Heart left ventricle (tissue), 16 donors: ENCODE data around the gene HSPA1B. TPM values are rescaled to one million over a fixed set of nuclear protein-coding genes. Genes with fewer than 3 reads are reported as not detected.
"Not testable (repeated sequence)": the region's sequence is repeated elsewhere in the genome, so short reads cannot be mapped to it uniquely, and the experiment has no call there.

ENCODE experiments used
- ATAC-seq, 4 donors: fragments of 200-7000 bp; cut with Tn5 transposase; one replicate each; pipeline ENCODE4 v1.9.1; 2020 to 2022; ENCODE audit warnings: moderate library complexity in 4 of 4, mild to moderate bottlenecking in 3 of 4, moderate number of reproducible peaks in 1 of 4
- DNase-seq, 5 donors: peaks; one replicate each; pipeline ENCODE4 v3.0.0-alpha.2; 2020
- H3K27ac ChIP-seq, 12 donors: fragments of 200-600 bp; sonication (generic) in 4 of 12; one replicate each; pipeline versions ENCODE4 v1.5.0 to v1.8.0; 2016 to 2022; ENCODE audit warnings: mild to moderate bottlenecking in 2 of 12
- H3K27me3 ChIP-seq, 9 donors: fragments of 200-600 bp; sonication (generic) in 2 of 9; one replicate each; pipeline versions ENCODE4 v1.5.1 to v1.8.0; 2016 to 2022; ENCODE audit warnings: mild to moderate bottlenecking in 3 of 9
- H3K36me3 ChIP-seq, 9 donors: fragments of 200-600 bp; sonication (generic) in 2 of 9; one replicate each; pipeline versions ENCODE4 v1.5.0 to v1.8.0; 2018 to 2022; ENCODE audit warnings: mild to moderate bottlenecking in 2 of 9
- H3K4me1 ChIP-seq, 12 donors: fragments of 200-600 bp; sonication (generic) in 4 of 12; one replicate each; pipeline versions ENCODE4 v1.5.0 to v1.8.0; 2016 to 2022; ENCODE audit warnings: mild to moderate bottlenecking in 3 of 12
- H3K4me3 ChIP-seq, 12 donors: fragments of 200-600 bp; sonication (generic) in 4 of 12; one replicate each; pipeline versions ENCODE4 v1.5.0 to v1.8.0; 2017 to 2022; ENCODE audit warnings: mild to moderate bottlenecking in 9 of 12, moderate library complexity in 4 of 12
- H3K9me3 ChIP-seq, 12 donors: fragments of 200-600 bp; sonication (generic) in 4 of 12; one replicate each; pipeline versions ENCODE4 v1.5.0 to v1.8.0; 2016 to 2022; ENCODE audit warnings: mild to moderate bottlenecking in 1 of 12
- CTCF ChIP-seq, 12 donors: fragments of 200-600 bp; sonication (generic) in 4 of 12; IDR thresholded peaks; one replicate each; pipeline versions ENCODE4 v1.5.0 to v1.8.0; 2018 to 2022; ENCODE audit warnings: antibody characterized with exemption in 12 of 12, mild to moderate bottlenecking in 5 of 12
- POLR2A ChIP-seq, 2 donors: fragments of 450-650 bp; IDR thresholded peaks; one replicate each; pipeline ENCODE4 v1.6.1; 2017; ENCODE audit warnings: antibody characterized with exemption in 2 of 2, mild to moderate bottlenecking in 2 of 2, moderate library complexity in 2 of 2
- WGBS, 4 donors: extraction: QIAGEN DNeasy Blood & Tissue Kit in 2 of 4; methylation state at CpG; one replicate each; pipeline versions ENCODE4 v1.1.5 to v1.1.7; 2013 to 2018; 5-methylcytosine and 5-hydroxymethylcytosine counted together
- intact Hi-C, 10 donors: fragments of 100-400 bp; cut with DNase I; formaldehyde crosslinking; loops; one replicate each; pipeline versions ENCODE4 v1.11.1 to v1.14.2; 2022
- polyA plus RNA-seq, 2 donors: library from polyadenylated mRNA; stranded (reverse); fragments of 200-250 nt; gene quantifications; one replicate each; pipeline ENCODE4 v1.2.3, GENCODE V29; 2013
- total RNA-seq, 9 donors: library from RNA; depleted of rRNA in 2 of 9; stranded (reverse); fragments of >200 nt in 2 of 9; fragmentation: NEBNext Ultra II Directional in 3 of 9; extraction: Animal tissue kit (Norgen Biotek cat#: 25700) in 3 of 9; gene quantifications; one replicate each; pipeline versions ENCODE4 v1.1.0 to v1.2.4, GENCODE V29; 2016 to 2023
- donor health status: ischemic (EF 13 %, LVEDD 7.1; RV severe dilation, severe dysfunction).
- donor health status: healthy with polysubstance abuse.
- donor health status: DM: no; HTN: yes; CAD: no.
- donor health status: DM: no; HTN: no; CAD: no.
- donor health status: ischemic (EF 25% LVEDD 6.9; RV normal size, moderate dysfunction).
- donor health status: ischemic (EF 25% LVEDD 5.7; RV mildly dilated, moderate dysfunction).
- donor health status: healthy.
- donor health status: DM: yes; HTN: yes; CAD: no.
- donor health status: ischemic (EF 35%, LVEDD 5.7; RV mildly dilated, moderate dysfunction).
- donor health status: nonischemic (EF 11% LVEDD 7.7; RV severe dilation, severe dysfunction).
- donor health status: DM: yes; HTN: yes; CAD: no.
- donor health status: PGD.
- donor health status: ischemic (EF 29% LVEDD 5.4; RV normal size, mild dysfunction).
- donor health status: nonischemic (EF 23%, LVEDD 6.1; RV moderate dilation, normal function).

Gene HSPA1B
- total and polyA plus RNA-seq, 11 donors: 35.2 to 306 (median 146) TPM

GRCh38 chr6:31851485-31851832 lies 23.9 kb downstream of the HSPA1B start:
- Histone ChIP-seq H3K36me3 (peaks cover 0 to 6% (median 0%) of the 10 kb centered on the region in 9 donors), H3K9me3 (no peaks in the 10 kb centered on the region), H3K27me3 (no peaks in the 10 kb centered on the region), H3K27ac (no peak overlapping the region), H3K4me3 (no peak overlapping the region), H3K4me1 (no peaks in the 10 kb centered on the region)
- TF ChIP-seq POLR2A (IDR thresholded peaks at IDR 0.05) (no peak), CTCF (IDR thresholded peaks at IDR 0.05) (no peak)
- 81 to 87% (median 85%) methylated on average over 2 of the region's 2 CpGs for WGBS, 4 donors
- intact Hi-C loops: no loop called here
- no peak for DNase-seq
- no peak for ATAC-seq

- H3K27me3 ChIP-seq, H3K27ac ChIP-seq, intact Hi-C loops, H3K4me3 ChIP-seq, ATAC-seq, H3K9me3 ChIP-seq, DNase-seq, H3K4me1 ChIP-seq: not testable (repeated sequence)
- 78 to 91% (median 89%) methylated on average over 14 to 35 of the region's 35 CpGs for WGBS, 4 donors
- peaks cover 0 to 13% (median 3%) of the 10 kb centered on the region in 9 donors for H3K36me3 ChIP-seq
These were observed 24.6 kb downstream of the HSPA1B start for GRCh38 chr6:31851980-31852718.

GRCh38 chr6:31857774-31858173 lies 30.2 kb downstream of the HSPA1B start:
- DNase-seq, H3K27me3 ChIP-seq, H3K9me3 ChIP-seq, intact Hi-C loops, ATAC-seq, H3K27ac ChIP-seq, H3K4me3 ChIP-seq: not testable (repeated sequence)
- H3K36me3 ChIP-seq: peaks cover 0 to 54% (median 41%) of the 10 kb centered on the region in 9 donors
- 84 to 97% (median 93%) methylated on average over 8 of the region's 8 CpGs for WGBS, 4 donors
- peaks cover 0 to 12% (median 8%) of the 10 kb centered on the region in 12 donors for H3K4me1 ChIP-seq

- DNase-seq: no peak
- intact Hi-C loops: no loop called here
- Histone ChIP-seq H3K4me3 (no peak overlapping the region), H3K9me3 (no peaks in the 10 kb centered on the region), H3K27me3 (no peaks in the 10 kb centered on the region), H3K36me3 (peaks cover 0 to 54% (median 41%) of the 10 kb centered on the region in 9 donors), H3K27ac (no peak overlapping the region), H3K4me1 (peaks cover 0 to 17% (median 13%) of the 10 kb centered on the region in 12 donors)
- TF ChIP-seq CTCF (IDR thresholded peaks at IDR 0.05) (no peak), POLR2A (IDR thresholded peaks at IDR 0.05) (no peak)
- no peak for ATAC-seq
- WGBS, 4 donors: 89 to 97% (median 97%) methylated on average over 8 of the region's 8 CpGs
These were observed 31.2 kb downstream of the HSPA1B start for GRCh38 chr6:31858707-31859106.

GRCh38 chr6:31859923-31860322 lies 32.4 kb downstream of the HSPA1B start:
- H3K9me3 ChIP-seq: no peaks in the 10 kb centered on the region
- no peaks in the 10 kb centered on the region for H3K27me3 ChIP-seq
- peaks cover 0 to 24% (median 16%) of the 10 kb centered on the region in 12 donors for H3K4me1 ChIP-seq
- ATAC-seq (no peak), DNase-seq (no peak)
- intact Hi-C loops: loop anchor here in 1 of 10 donors (10.0 kb wide), 1 partner anchor 175 kb away; the partner anchor contains the start of gene LY6G5C
- WGBS, 4 donors: 90 to 94% (median 92%) methylated on average over 10 to 11 of the region's 11 CpGs
- H3K27ac ChIP-seq: no peak overlapping the region
- TF ChIP-seq POLR2A (IDR thresholded peaks at IDR 0.05) (no peak), CTCF (IDR thresholded peaks at IDR 0.05) (no peak)
- H3K4me3 ChIP-seq: no peak overlapping the region
- peaks cover 0 to 54% (median 41%) of the 10 kb centered on the region in 9 donors for H3K36me3 ChIP-seq
